Right lung (tissue), 5 donors: Measurements from ENCODE around the gene SETDB1. TPM values are rescaled to one million over a fixed set of nuclear protein-coding genes. Genes with fewer than 3 reads are reported as not detected.

Source experiments
- DNase-seq, 2 donors: peaks; one replicate each; pipeline ENCODE4 v3.0.0-alpha.2; 2013
- polyA plus RNA-seq, 5 donors: library from polyadenylated mRNA; unstranded; fragments of 120-200 nt; gene quantifications; one replicate each; pipeline versions ENCODE4 v1.2.1 to v1.2.3, GENCODE V29; 2013; ENCODE audit warnings: inconsistent platforms in 1 of 5, low replicate concordance in 1 of 5; ENCODE audit not compliant: insufficient read length in 5 of 5, insufficient read depth in 1 of 5

Gene SETDB1
- polyA plus RNA-seq, 5 donors = 67.5 to 102 (median 83.8) TPM

DNA sequence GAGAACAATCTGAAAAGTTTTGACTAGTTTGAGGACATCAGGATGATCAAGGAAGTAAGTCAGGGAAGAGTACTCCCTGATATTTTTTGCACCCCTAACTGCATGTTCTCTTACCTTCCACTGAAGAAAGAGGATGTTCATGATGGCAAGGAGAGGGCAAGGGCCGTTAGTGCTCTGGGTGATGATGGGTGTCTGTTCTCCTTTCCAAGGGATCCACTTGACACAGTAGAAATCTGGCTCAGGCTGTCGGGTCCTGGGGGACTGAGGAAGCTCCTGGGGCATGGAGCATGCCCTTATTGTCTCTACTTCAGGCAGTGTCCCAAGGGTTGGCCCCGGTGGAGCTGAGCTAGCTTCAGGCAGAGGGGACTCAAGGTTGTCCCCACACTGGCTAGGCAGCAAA, 75.9 kb downstream of the SETDB1 start:
- DNase-seq = no peak

GRCh38 chr1:151002611-151003010, 76.4 kb downstream of the SETDB1 start:
- no peak for DNase-seq

GRCh38 chr1:151003180-151003579, 77.0 kb downstream of the SETDB1 start:
- no peak for DNase-seq

GRCh38 chr1:151005729-151006319, 79.7 kb downstream of the SETDB1 start:
- no peak for DNase-seq

- DNase-seq = peak; percentile 76 to 81
These were observed 80.3 kb downstream of the SETDB1 start, which contains the start of gene MINDY1 for GRCh38 chr1:151006327-151007052. Gene MINDY1, minus strand, starts transcription at chr1:151006902. Its CDS starts 4,285 bp downstream, at chr1:151002617.

DNA sequence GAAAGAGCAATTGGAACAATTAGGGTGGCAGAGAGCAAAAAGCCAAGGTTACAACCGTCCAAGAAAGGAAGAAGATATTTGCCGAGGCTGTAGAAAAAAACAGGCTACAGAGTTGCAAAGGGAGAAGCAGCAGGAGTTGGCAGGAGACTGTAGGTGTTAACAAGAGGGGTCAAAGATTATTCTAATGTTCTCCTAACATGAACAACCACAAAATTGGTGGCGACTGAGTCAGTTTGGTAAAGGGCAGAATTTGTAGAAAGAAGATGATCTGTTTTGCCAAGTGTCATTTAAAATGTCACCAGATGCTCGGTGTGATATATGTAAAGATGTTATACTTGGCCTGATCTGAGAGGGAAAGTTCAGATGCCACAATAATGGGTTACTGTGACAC, 81.7 kb downstream of the SETDB1 start:
- DNase-seq = no peak

DNA sequence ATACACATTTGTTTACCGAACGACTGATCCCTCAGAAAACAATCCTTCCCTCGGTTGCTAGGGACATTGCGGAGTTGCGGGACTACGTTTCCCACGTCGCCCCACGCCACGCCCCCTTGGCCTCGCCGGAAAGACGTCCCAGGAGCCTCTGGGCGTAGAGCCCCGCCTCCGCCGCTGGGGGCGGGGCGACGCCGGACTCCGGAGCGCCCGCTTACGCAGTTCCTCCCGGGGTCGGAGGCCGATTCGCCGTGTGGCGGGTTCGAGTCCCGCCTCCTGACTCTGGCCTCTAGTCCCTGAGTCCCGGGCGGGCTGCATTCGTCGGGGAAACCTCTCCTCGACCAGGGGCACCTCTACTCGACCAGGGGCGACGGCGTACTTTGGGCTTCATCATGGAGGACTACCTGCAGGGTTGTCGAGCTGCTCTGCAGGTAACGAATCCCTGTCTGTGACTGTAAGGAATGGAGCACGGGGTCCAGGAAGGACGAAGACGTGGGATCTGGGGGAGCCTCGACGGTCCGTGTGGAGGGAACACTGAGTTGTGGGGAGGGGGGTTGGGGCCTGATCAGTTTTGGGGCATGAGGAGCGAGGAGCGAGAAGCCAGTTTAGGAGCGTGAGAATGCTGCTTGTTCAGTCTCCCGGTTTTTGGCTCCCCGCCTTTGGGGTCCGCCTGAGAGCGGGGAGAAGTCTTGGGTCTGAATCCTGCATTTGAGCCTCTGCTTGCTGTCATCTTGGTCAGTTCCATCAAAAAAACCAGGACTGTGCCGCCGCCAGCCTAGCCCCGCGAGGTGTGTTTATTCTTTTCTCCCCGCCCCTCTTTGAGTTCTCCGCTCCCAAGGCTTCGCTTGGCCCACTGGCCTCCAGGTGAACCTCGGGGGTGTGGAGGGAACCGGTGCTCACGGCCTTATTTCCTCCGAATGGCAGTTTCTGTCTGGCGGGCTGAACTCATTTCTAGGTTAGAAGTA, 82.4 kb downstream of the SETDB1 start, which contains the start of gene PRUNE1:
Gene PRUNE1, plus strand, starts transcription at position 206 of the 962 bp plus-strand sequence. Its CDS starts 184 bp downstream, at position 390.
- peak; percentile 99 for DNase-seq

- no peak for DNase-seq
These were observed 83.0 kb downstream of the SETDB1 start for GRCh38 chr1:151009206-151009587.

DNA sequence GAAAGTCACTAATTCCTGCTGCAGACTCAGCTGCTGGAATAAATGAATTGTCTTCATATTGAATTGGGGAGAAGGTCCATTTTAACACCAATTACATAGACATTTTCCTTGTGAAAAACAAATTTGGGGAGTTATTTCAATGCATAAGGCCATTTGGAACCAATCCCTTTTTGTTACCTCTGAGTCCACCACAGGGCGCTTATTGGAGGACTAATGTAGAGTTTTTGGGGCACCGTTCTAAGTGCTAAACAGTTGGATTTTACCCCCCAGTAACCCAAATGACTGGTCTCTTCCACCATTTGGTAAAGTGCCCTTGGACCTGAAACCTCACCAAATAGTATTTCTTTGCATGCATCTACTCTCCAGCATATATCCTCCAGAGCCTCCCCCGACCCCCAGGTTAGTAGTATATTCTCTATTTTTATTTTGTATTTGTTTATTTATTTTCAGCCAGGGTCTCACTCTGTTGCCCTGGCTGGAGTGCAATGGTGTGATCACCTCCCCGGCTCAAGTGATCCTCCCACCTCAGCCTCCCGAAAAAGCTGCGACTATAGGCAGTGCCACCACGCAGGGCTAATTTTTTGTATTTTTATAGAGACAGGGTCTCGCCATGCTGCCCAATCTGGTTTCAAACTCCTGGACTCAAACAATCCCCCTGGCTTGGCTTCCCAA, 83.6 kb downstream of the SETDB1 start:
- no peak for DNase-seq

- no peak for DNase-seq
These were observed 84.2 kb downstream of the SETDB1 start for GRCh38 chr1:151010346-151010726.

- DNase-seq = no peak
These were observed 85.1 kb downstream of the SETDB1 start for GRCh38 chr1:151011154-151011850.

- no peak for DNase-seq
These were observed 86.7 kb downstream of the SETDB1 start for GRCh38 chr1:151012684-151013471.

- peak; percentile 69 to 84 for DNase-seq
These were observed 87.4 kb downstream of the SETDB1 start for GRCh38 chr1:151013518-151013917.

Other genes with a start within 250 kb of the SETDB1 start
- 10 to 100 TPM; 30.4 to 42.0 (median 40.8) TPM for gene GOLPH3L, start 229.2 kb upstream of the SETDB1 start, polyA plus RNA-seq
- gene HORMAD1, start 205.5 kb upstream of the SETDB1 start, polyA plus RNA-seq = under 1 TPM in 2 of 5 donors, not detected in 3; 0.10 TPM
- gene CTSS, start 160.6 kb upstream of the SETDB1 start, polyA plus RNA-seq = 10 to 100 TPM; 22.2 to 30.5 (median 25.3) TPM
- 10 to 100 TPM; 27.4 to 49.2 (median 35.3) TPM for gene CTSK, start 118.1 kb upstream of the SETDB1 start, polyA plus RNA-seq
- 10 to 100 TPM; 62.5 to 88.0 (median 78.2) TPM for gene ARNT, start 49.8 kb upstream of the SETDB1 start, polyA plus RNA-seq
- gene CTXND2, start 39.2 kb upstream of the SETDB1 start, polyA plus RNA-seq = under 1 TPM in 1 of 5 donors, not detected in 4; 0.13 TPM
- 100 to 1,000 TPM; 232 to 283 (median 242) TPM for gene CERS2, start 48.5 kb downstream of the SETDB1 start, polyA plus RNA-seq
- 1 to 10 TPM; 7.7 to 9.7 (median 8.6) TPM for gene ANXA9, start 55.9 kb downstream of the SETDB1 start, polyA plus RNA-seq
- gene MINDY1, start 80.5 kb downstream of the SETDB1 start, polyA plus RNA-seq = 10 to 100 TPM; 32.3 to 46.9 (median 42.6) TPM
- 10 to 100 TPM; 33.2 to 44.5 (median 40.8) TPM for gene PRUNE1, start 82.1 kb downstream of the SETDB1 start, polyA plus RNA-seq
- 10 to 100 TPM in 1 of 5 donors, 1 to 10 TPM in 4; 5.9 to 11.1 (median 8.6) TPM for gene BNIPL, start 110.2 kb downstream of the SETDB1 start, polyA plus RNA-seq
- gene C1orf56, start 121.4 kb downstream of the SETDB1 start, polyA plus RNA-seq = 10 to 100 TPM in 4 of 5 donors, 1 to 10 TPM in 1; 9.4 to 11.6 (median 11.0) TPM
- gene CDC42SE1, start 133.3 kb downstream of the SETDB1 start, polyA plus RNA-seq = 100 to 1,000 TPM; 108 to 125 (median 114) TPM
- gene MLLT11, start 134.0 kb downstream of the SETDB1 start, polyA plus RNA-seq = 10 to 100 TPM; 19.8 to 24.2 (median 23.2) TPM
- gene GABPB2, start 144.4 kb downstream of the SETDB1 start, polyA plus RNA-seq = 10 to 100 TPM in 4 of 5 donors, 1 to 10 TPM in 1; 8.2 to 13.5 (median 10.9) TPM
- 10 to 100 TPM; 21.8 to 27.0 (median 25.1) TPM for gene SEMA6C, start 220.3 kb downstream of the SETDB1 start, polyA plus RNA-seq
- 1 to 10 TPM; 1.9 to 2.8 (median 2.5) TPM for gene TNFAIP8L2, start 230.3 kb downstream of the SETDB1 start, polyA plus RNA-seq
- 10 to 100 TPM; 15.7 to 18.6 (median 15.8) TPM for gene LYSMD1, start 239.5 kb downstream of the SETDB1 start, polyA plus RNA-seq
- gene SCNM1, start 239.8 kb downstream of the SETDB1 start, polyA plus RNA-seq = 10 to 100 TPM; 34.8 to 41.0 (median 39.2) TPM
- gene TMOD4, start 249.6 kb downstream of the SETDB1 start, polyA plus RNA-seq = 1 to 10 TPM; 1.1 to 3.2 (median 1.7) TPM